Kidney (tissue), 14 donors: ENCODE data around the gene INPP4A. TPM values are rescaled to one million over a fixed set of nuclear protein-coding genes. Genes with fewer than 3 reads are reported as not detected.

Experiments
- DNase-seq, 5 donors: peaks; one replicate each; pipeline ENCODE4 v3.0.0-alpha.2; 2013 to 2020
- FAIRE-seq: peaks from 2 replicates; lab custom pipeline; 2012; peaks lifted over from hg19 to GRCh38; lab: Jason Lieb, UNC
- H3K27ac ChIP-seq, 2 donors: one replicate each; pipeline ENCODE4 v1.7.0; 2013; ENCODE audit warnings: low read depth in 2 of 2, low read length in 2 of 2, inconsistent platforms in 1 of 2
- H3K27me3 ChIP-seq: one replicate; pipeline ENCODE4 v1.7.1; 2013; ENCODE audit warnings: low read length, inconsistent platforms; ENCODE audit not compliant: control insufficient read depth, insufficient read depth
- H3K36me3 ChIP-seq, 3 donors: one replicate each; pipeline versions ENCODE4 v1.7.0 to v1.7.1; 2013; ENCODE audit warnings: low read length in 3 of 3, control low read depth in 1 of 3, inconsistent platforms in 1 of 3; ENCODE audit not compliant: insufficient read depth in 3 of 3, control insufficient read depth in 2 of 3
- H3K4me1 ChIP-seq, 3 donors: one replicate each; pipeline versions ENCODE4 v1.7.0 to v1.7.1; 2013; ENCODE audit warnings: low read length in 3 of 3, inconsistent platforms in 1 of 3, low read depth in 1 of 3; ENCODE audit not compliant: control insufficient read depth in 2 of 3, insufficient read depth in 2 of 3
- H3K4me3 ChIP-seq, 3 donors: one replicate each; pipeline versions ENCODE4 v1.7.0 to v1.8.1; 2013; ENCODE audit warnings: low read length in 3 of 3, control low read depth in 1 of 3, inconsistent platforms in 1 of 3
- H3K9ac ChIP-seq, 3 donors: one replicate each; pipeline versions ENCODE4 v1.7.0 to v1.7.1; 2013; ENCODE audit warnings: low read length in 3 of 3, control low read depth in 1 of 3, inconsistent platforms in 1 of 3
- H3K9me3 ChIP-seq, 3 donors: one replicate each; pipeline versions ENCODE4 v1.7.0 to v1.7.1; 2013; ENCODE audit warnings: low read length in 3 of 3, control low read depth in 1 of 3, inconsistent platforms in 1 of 3; ENCODE audit not compliant: control insufficient read depth in 2 of 3, insufficient read depth in 1 of 3
- CTCF ChIP-seq: IDR thresholded peaks from 3 replicates; pipeline ENCODE4 v1.5.1; 2012; ENCODE audit warnings: mild to moderate bottlenecking, moderate library complexity, borderline replicate concordance; ENCODE audit not compliant: insufficient read depth; ENCODE audit errors: extremely low read depth
- intact Hi-C: fragments of 100-400 bp; cut with DNase I; formaldehyde crosslinking; loops from one replicate; pipeline ENCODE4 v1.11.1; 2022
- polyA plus RNA-seq: library from polyadenylated mRNA; stranded (reverse); fragments of 350-450 nt; fragmentation: Illumina TruSeq; extraction: RNeasy Lipid Tissue Mini Kit (QIAGEN cat#74804); gene quantifications from one replicate; pipeline ENCODE4 v1.2.3, GENCODE V29; 2014; ENCODE audit warnings: low read depth, low replicate concordance; ENCODE audit not compliant: insufficient read depth
- total RNA-seq: library from RNA; stranded (reverse); fragmentation: NEBNext Ultra II Directional; extraction: Animal tissue kit (Norgen Biotek cat#: 25700); gene quantifications from one replicate; pipeline ENCODE4 v1.2.1, GENCODE V29; 2021
- donor health status: control.
- donor health status: control.
- donor health status: control.
- donor health status: control.
- donor health status: control.
- donor health status: DM: yes; HTN: yes; CAD: no.
- donor health status: Normal renal cell carcinoma (clear cell type).

INPP4A gene
- total and polyA plus RNA-seq, 2 donors from 2014 or later: 4.1 to 27.9 TPM

- no peak for FAIRE-seq
- no peaks in the 10 kb centered on the region for H3K9me3 ChIP-seq
These were observed 65.6 kb downstream of the INPP4A start for GRCh38 chr2:98510322-98510662.

GRCh38 chr2:98511981-98512380 lies 67.3 kb downstream of the INPP4A start:
- FAIRE-seq: no peak
- intact Hi-C loops: loop anchor here (10.0 kb wide), 1 partner anchor 97 kb away; no protein-coding TSS in a partner anchor
- no peak overlapping the region for H3K9ac ChIP-seq

More at GRCh38 chr2:98510322-98510662, 65.6 kb downstream of the INPP4A start:
- H3K4me1 ChIP-seq: peaks cover 0 to 7% (median 3%) of the 10 kb centered on the region in 3 donors
- H3K27ac ChIP-seq: no peak overlapping the region
- no peaks in the 10 kb centered on the region for H3K27me3 ChIP-seq
- intact Hi-C loops: loop anchor here (10.0 kb wide), 1 partner anchor 95 kb away; no protein-coding TSS in a partner anchor
- no peaks in the 10 kb centered on the region for H3K36me3 ChIP-seq
- no peak for TF ChIP-seq CTCF
- DNase-seq: no peak
- H3K4me3 ChIP-seq: no peak overlapping the region
- no peak overlapping the region for H3K9ac ChIP-seq

GRCh38 chr2:98512699-98513098 lies 68.0 kb downstream of the INPP4A start:
- no peak overlapping the region for H3K27ac ChIP-seq
- TF ChIP-seq CTCF: no peak
- DNase-seq (no peak), FAIRE-seq (no peak)
- H3K27me3 ChIP-seq: no peaks in the 10 kb centered on the region
- intact Hi-C loops: loop anchor here (10.0 kb wide), 1 partner anchor 98 kb away; no protein-coding TSS in a partner anchor
- no peak overlapping the region for H3K4me3 ChIP-seq
- H3K9ac ChIP-seq: no peak overlapping the region
- peaks cover 0 to 5% (median 3%) of the 10 kb centered on the region in 3 donors for H3K4me1 ChIP-seq
- H3K36me3 ChIP-seq: no peaks in the 10 kb centered on the region
- no peaks in the 10 kb centered on the region for H3K9me3 ChIP-seq

More at GRCh38 chr2:98511981-98512380, 67.3 kb downstream of the INPP4A start:
- peaks cover 0 to 6% (median 3%) of the 10 kb centered on the region in 3 donors for H3K4me1 ChIP-seq
- H3K4me3 ChIP-seq: no peak overlapping the region
- H3K27me3 ChIP-seq: no peaks in the 10 kb centered on the region
- no peaks in the 10 kb centered on the region for H3K9me3 ChIP-seq
- no peak for DNase-seq
- H3K36me3 ChIP-seq: no peaks in the 10 kb centered on the region
- H3K27ac ChIP-seq: no peak overlapping the region
- TF ChIP-seq CTCF: no peak
